NCI-H345 treated with DMSO at 0.1 percent for 48 hours (cell line): Measurements from ENCODE around the gene FAAP100.

Experiments
- DNase-seq: peaks from one replicate; lab custom pipeline; 2025; ENCODE audit not compliant: unreplicated experiment; lab: John Stamatoyannopoulos, UW

Gene FAAP100

GRCh38 chr17:81576621-81577277 lies 24.6 kb upstream of the FAAP100 start:
- no peak for DNase-seq

GRCh38 chr17:81575836-81576235 lies 23.7 kb upstream of the FAAP100 start:
- no peak for DNase-seq

GRCh38 chr17:81574643-81574956 lies 22.4 kb upstream of the FAAP100 start:
- DNase-seq = no peak

- no peak for DNase-seq
Measured at GRCh38 chr17:81573794-81574642, 21.9 kb upstream of the FAAP100 start.

- no peak for DNase-seq
Measured at GRCh38 chr17:81572563-81573168, 20.5 kb upstream of the FAAP100 start.

- no peak for DNase-seq
Measured at GRCh38 chr17:81570964-81571363, 18.8 kb upstream of the FAAP100 start.

- DNase-seq = no peak
Measured at GRCh38 chr17:81569986-81570514, 17.9 kb upstream of the FAAP100 start.

- DNase-seq = no peak
Measured at GRCh38 chr17:81568416-81568815, 16.3 kb upstream of the FAAP100 start.

GRCh38 chr17:81567191-81567590 lies 15.0 kb upstream of the FAAP100 start:
- DNase-seq = no peak

- DNase-seq = peak; percentile 12
Measured at GRCh38 chr17:81566461-81567126, 14.4 kb upstream of the FAAP100 start.

- no peak for DNase-seq
Measured at GRCh38 chr17:81565231-81565630, 13.1 kb upstream of the FAAP100 start.

GRCh38 chr17:81564778-81565177 lies 12.6 kb upstream of the FAAP100 start:
- no peak for DNase-seq

GRCh38 chr17:81563861-81564586 lies 11.9 kb upstream of the FAAP100 start:
- DNase-seq = no peak

- DNase-seq = no peak
Measured at GRCh38 chr17:81561494-81561885, 9.3 kb upstream of the FAAP100 start.

- DNase-seq = no peak
Measured at GRCh38 chr17:81558941-81559806, 7.0 kb upstream of the FAAP100 start.

GRCh38 chr17:81558115-81558468 lies 5.9 kb upstream of the FAAP100 start:
- no peak for DNase-seq

GRCh38 chr17:81557276-81558114 lies 5.3 kb upstream of the FAAP100 start:
- DNase-seq = no peak

- DNase-seq = no peak
Measured at GRCh38 chr17:81556863-81557262, 4.7 kb upstream of the FAAP100 start.

- DNase-seq = no peak
Measured at GRCh38 chr17:81556175-81556691, 4.1 kb upstream of the FAAP100 start.
